Suprapubic skin (tissue), 3 donors: ENCODE data around the gene RPA1.

ENCODE experiments used
- POLR2A ChIP-seq, 2 donors: fragments of 450-650 bp; IDR thresholded peaks; one replicate each; pipeline ENCODE4 v1.6.1; 2017; ENCODE audit warnings: antibody characterized with exemption in 2 of 2, mild to moderate bottlenecking in 2 of 2, moderate library complexity in 2 of 2
- TF ChIP-seq, protein P1 (sequence below), 2 donors: fragments of 200-600 bp in 1 of 2; fragments of 450-650 bp in 1 of 2; sonication (generic) in 1 of 2; IDR thresholded peaks; one replicate each; pipeline ENCODE4 v1.5.1; 2016 to 2019; ENCODE audit warnings: antibody characterized with exemption in 2 of 2, mild to moderate bottlenecking in 1 of 2, moderate library complexity in 1 of 2

DNA sequence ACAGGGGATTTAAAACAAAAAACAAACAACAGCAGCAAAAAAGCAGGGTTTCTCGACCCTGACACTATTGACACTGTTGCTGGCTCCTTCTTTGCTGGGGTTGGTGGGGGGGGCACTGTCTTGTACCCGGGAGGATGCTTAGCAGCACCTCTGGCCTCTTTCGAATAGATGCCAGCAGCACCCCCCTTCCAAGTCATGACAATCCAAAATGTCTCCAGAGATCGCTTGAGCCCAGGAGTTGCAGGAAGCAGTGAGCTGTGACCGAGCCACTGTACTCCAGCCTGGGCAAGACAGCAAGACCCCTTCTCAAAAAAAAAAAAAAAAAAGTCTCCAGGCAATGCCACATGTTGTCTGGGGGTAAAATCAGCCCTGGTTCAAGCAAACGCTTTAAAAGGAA lies 47.6 kb upstream of the RPA1 start:
- TF ChIP-seq POLR2A (IDR thresholded peaks at IDR 0.05) = no peak
- TF ChIP-seq, protein P1, sequence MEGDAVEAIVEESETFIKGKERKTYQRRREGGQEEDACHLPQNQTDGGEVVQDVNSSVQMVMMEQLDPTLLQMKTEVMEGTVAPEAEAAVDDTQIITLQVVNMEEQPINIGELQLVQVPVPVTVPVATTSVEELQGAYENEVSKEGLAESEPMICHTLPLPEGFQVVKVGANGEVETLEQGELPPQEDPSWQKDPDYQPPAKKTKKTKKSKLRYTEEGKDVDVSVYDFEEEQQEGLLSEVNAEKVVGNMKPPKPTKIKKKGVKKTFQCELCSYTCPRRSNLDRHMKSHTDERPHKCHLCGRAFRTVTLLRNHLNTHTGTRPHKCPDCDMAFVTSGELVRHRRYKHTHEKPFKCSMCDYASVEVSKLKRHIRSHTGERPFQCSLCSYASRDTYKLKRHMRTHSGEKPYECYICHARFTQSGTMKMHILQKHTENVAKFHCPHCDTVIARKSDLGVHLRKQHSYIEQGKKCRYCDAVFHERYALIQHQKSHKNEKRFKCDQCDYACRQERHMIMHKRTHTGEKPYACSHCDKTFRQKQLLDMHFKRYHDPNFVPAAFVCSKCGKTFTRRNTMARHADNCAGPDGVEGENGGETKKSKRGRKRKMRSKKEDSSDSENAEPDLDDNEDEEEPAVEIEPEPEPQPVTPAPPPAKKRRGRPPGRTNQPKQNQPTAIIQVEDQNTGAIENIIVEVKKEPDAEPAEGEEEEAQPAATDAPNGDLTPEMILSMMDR (IDR thresholded peaks at IDR 0.05) = no peak
